CD4-positive, alpha-beta T cell treated with Interleukin-17A for 4 hours (primary cell): ENCODE measurements around the gene NCOA1.

Experiments
- DNase-seq: peaks from one replicate; pipeline ENCODE4 v3.0.0-alpha.2; 2020; ENCODE audit warnings: mixed read lengths

Gene NCOA1

GRCh38 chr2:24806661-24807036 is 315.6 kb downstream of the NCOA1 start:
- no peak for DNase-seq

- no peak for DNase-seq
Measured at GRCh38 chr2:24809316-24810007, 318.4 kb downstream of the NCOA1 start.

GRCh38 chr2:24813691-24814137 is 322.7 kb downstream of the NCOA1 start:
- DNase-seq, result no peak

GRCh38 chr2:24814516-24814915 is 323.5 kb downstream of the NCOA1 start:
- no peak for DNase-seq

GRCh38 chr2:24815171-24815570 is 324.1 kb downstream of the NCOA1 start:
- no peak for DNase-seq

- no peak for DNase-seq
Measured at GRCh38 chr2:24816404-24816803, 325.4 kb downstream of the NCOA1 start.

- DNase-seq, result no peak
Measured at GRCh38 chr2:24816884-24817283, 325.8 kb downstream of the NCOA1 start.

- DNase-seq, result no peak
Measured at GRCh38 chr2:24818721-24819167, 327.7 kb downstream of the NCOA1 start.

- no peak for DNase-seq
Measured at GRCh38 chr2:24819442-24820174, 328.6 kb downstream of the NCOA1 start.

GRCh38 chr2:24820175-24820513 is 329.1 kb downstream of the NCOA1 start:
- DNase-seq, result no peak
